ENCODE results near the gene ATP8A2. TPM values are rescaled to one million over a fixed set of nuclear protein-coding genes. Genes with fewer than 3 reads are reported as not detected.

Gene ATP8A2
- total and polyA plus RNA-seq, 2 of the 8 experiments (the other 6 are each of a cell fraction or from before 2014, with no cell fraction given): 2.4 to 8.3 TPM

GRCh38 chr13:25816239-25816638 lies 444.5 kb downstream of the ATP8A2 start:
- Histone ChIP-seq H2BK15ac (ENCODE audit: low read length) (no peak overlapping the region), H2BK12ac (ENCODE audit: low read depth, low read length) (no peak overlapping the region)
- POLR2A ChIA-PET (ENCODE audit: partially characterized antibody): no interaction called here
- no peak for TF ChIP-seq CTBP2 (IDR thresholded peaks at IDR 0.05; ENCODE audit: borderline replicate concordance, insufficient read depth, insufficient read length, low read length)
- TF ChIP-seq BRCA1 (IDR thresholded peaks at IDR 0.05; ENCODE audit: low read depth, low read length): no peak
- no peak for TF ChIP-seq ATF3 (IDR thresholded peaks at IDR 0.05; ENCODE audit: insufficient read depth, low read depth, low read length)
- no peak for TF ChIP-seq CBX8 (IDR thresholded peaks at IDR 0.05; ENCODE audit: borderline replicate concordance, low read depth, low read length)
- no peak for TF ChIP-seq ZNF274 (IDR thresholded peaks at IDR 0.05; ENCODE audit: borderline replicate concordance, extremely low read depth, low read length)
- no peak for TF ChIP-seq USF2 (IDR thresholded peaks at IDR 0.05; ENCODE audit: low read length)
- no peak for TF ChIP-seq CHD1 (IDR thresholded peaks at IDR 0.05; ENCODE audit: low read depth, low read length)
- no peak for TF ChIP-seq EZH2 (IDR thresholded peaks at IDR 0.05; ENCODE audit: low read depth, low read length, severe bottlenecking)
- TF ChIP-seq POLR2A (IDR thresholded peaks at IDR 0.05; ENCODE audit: control extremely low read depth in 1 of 2, low read depth in 2 of 2, low read length in 2 of 2): no peak
- TF ChIP-seq MAFK (IDR thresholded peaks at IDR 0.05; ENCODE audit: low read depth, low read length): no peak
- no peak for TF ChIP-seq TAF7 (optimal IDR thresholded peaks at IDR 0.05; ENCODE audit: borderline replicate concordance, low read depth, low read length)
- no peak for TF ChIP-seq PHF8 (conservative IDR thresholded peaks at IDR 0.05; ENCODE audit: low read depth, low read length)
- no peak for TF ChIP-seq HDAC2 (IDR thresholded peaks at IDR 0.05; ENCODE audit: borderline replicate concordance in 1 of 2, low read depth in 2 of 2, low read length in 2 of 2)

More at GRCh38 chr13:25816239-25816638, 444.5 kb downstream of the ATP8A2 start:
- no peak overlapping the region for H3K23ac ChIP-seq (ENCODE audit: insufficient read length)
- H3K4me3 ChIP-seq (ENCODE audit: extremely low read depth in 1 of 4, insufficient read depth in 2 of 4, low read depth in 3 of 4, low read length in 4 of 4): no peak overlapping the region
- no peak overlapping the region for H3K14ac ChIP-seq (ENCODE audit: insufficient read length)
- H3K79me1 ChIP-seq (ENCODE audit: low read depth, low read length): no peaks in the 10 kb centered on the region
- H4K20me1 ChIP-seq (replicated peaks in 1 of 2; ENCODE audit: control insufficient read depth in 1 of 2, insufficient read depth in 2 of 2, low read length in 2 of 2): no peaks in the 10 kb centered on the region
- no peak overlapping the region for H3K18ac ChIP-seq (ENCODE audit: extremely low read depth, low read length)
- H3K9me3 ChIP-seq (ENCODE audit: insufficient read depth in 2 of 2, low read depth in 1 of 2, low read length in 1 of 2): no peaks in the 10 kb centered on the region
- no peak overlapping the region for H3K9ac ChIP-seq (replicated peaks in 1 of 4; ENCODE audit: extremely low read depth in 1 of 4, low read depth in 3 of 4, low read length in 3 of 4)
- no peak overlapping the region for H3K4me2 ChIP-seq (ENCODE audit: insufficient read depth in 1 of 2, low read depth in 2 of 2, low read length in 2 of 2)
- H4K5ac ChIP-seq (ENCODE audit: insufficient read length, low read depth, low read length): no peak overlapping the region
- CTCF ChIA-PET (ENCODE audit: partially characterized antibody): no interaction called here
- FAIRE-seq (no peak), DNase-seq (ENCODE audit: low read depth in 1 of 2, low spot score in 2 of 2) (no peak)
- no peak overlapping the region for H4K8ac ChIP-seq (ENCODE audit: extremely low read depth, insufficient read depth, low read length)
- H2BK20ac ChIP-seq (ENCODE audit: low read length): no peak overlapping the region
- H3K79me2 ChIP-seq (ENCODE audit: control insufficient read depth in 1 of 2, insufficient read depth in 2 of 2, low read length in 2 of 2): no peaks in the 10 kb centered on the region
- no peak overlapping the region for H2BK120ac ChIP-seq (replicated peaks; ENCODE audit: low read depth, low read length)
- no peak overlapping the region for H2BK5ac ChIP-seq (ENCODE audit: low read depth, low read length)
- H2AK5ac ChIP-seq (ENCODE audit: low read depth, low read length): no peak overlapping the region
- no peak overlapping the region for H3K27ac ChIP-seq (ENCODE audit: low read depth, low read length)
- no peaks in the 10 kb centered on the region for H3K23me2 ChIP-seq (ENCODE audit: low read depth, low read length)
- H3K27me3 ChIP-seq (replicated peaks in 1 of 4; ENCODE audit: control insufficient read depth in 3 of 4, extremely low read depth in 1 of 4, insufficient read depth in 3 of 4, low read length in 3 of 4): no peaks in the 10 kb centered on the region
- H2AFZ ChIP-seq (ENCODE audit: low read length): no peak overlapping the region
- no peak overlapping the region for H4K91ac ChIP-seq (replicated peaks; ENCODE audit: insufficient read length, low read length)
- 83% methylated on average over 4 of the region's 4 CpGs; no CpG with 5 or more reads in 1 of the 2 experiments for WGBS, 2 experiments (ENCODE audit: extremely low coverage in 1 of 2, insufficient coverage in 1 of 2, insufficient read length in 1 of 2, insufficient replicate concordance in 2 of 2, low coverage in 1 of 2, low lambda C conversion rate in 2 of 2, missing lambda C conversion rate in 1 of 2)
- H3K36me3 ChIP-seq (ENCODE audit: control insufficient read depth in 2 of 4, insufficient read depth in 4 of 4, low read length in 3 of 4): no peaks in the 10 kb centered on the region
- no peak overlapping the region for H3K4ac ChIP-seq (replicated peaks; ENCODE audit: insufficient read length, low read depth, low read length)
- peaks cover 0 to 4% (median 0%) of the 10 kb centered on the region in 4 experiments; a peak in 2 of 7 replicates for H3K4me1 ChIP-seq (replicated peaks in 1 of 4; ENCODE audit: control insufficient read depth in 3 of 4, insufficient read depth in 4 of 4, low read length in 3 of 4)
- H3K56ac ChIP-seq (replicated peaks; ENCODE audit: insufficient read length, low read depth, low read length): no peak overlapping the region

Data from H1 (cell line).